CD4-positive, alpha-beta T cell (primary cell): ENCODE results near the gene CC2D2A. TPM values are rescaled to one million over a fixed set of nuclear protein-coding genes. Genes with fewer than 3 reads are reported as not detected.

Experiments used
- ATAC-seq: fragments of 200-7000 bp; cut with Tn5 transposase; one replicate; pipeline ENCODE4 v1.10.0; 2022; ENCODE audit warnings: mild to moderate bottlenecking; ENCODE audit not compliant: poor library complexity
- CTCF ChIA-PET: fragments of 350-600 bp; sonication (Branson Sonifier 250); formaldehyde crosslinking; loops from one replicate; lab custom pipeline; 2021; ENCODE audit warnings: antibody characterized with exemption, inconsistent platforms; lab: Charles Lee
- POLR2A ChIA-PET: fragments of 350-600 bp; sonication (Branson Sonifier 250); formaldehyde crosslinking; loops from one replicate; lab custom pipeline; 2021; ENCODE audit warnings: antibody characterized with exemption, inconsistent platforms; lab: Charles Lee
- DNase-seq, 14 experiments: peaks; one replicate each; pipeline ENCODE4 v3.0.0-alpha.2; 2013 to 2020; ENCODE audit warnings: mixed read lengths in 2 of 14
- H3K27ac ChIP-seq, 2 donors: one replicate each; pipeline versions ENCODE4 v1.5.1 to v1.7.0; 2013; ENCODE audit warnings: low read length in 2 of 2, low read depth in 1 of 2, mild to moderate bottlenecking in 1 of 2
- H3K27me3 ChIP-seq, 2 experiments: 1 replicate in 1 of 2; 2 replicates in 1 of 2; pipeline versions ENCODE4 v1.6.1 to v1.7.0; 2013; ENCODE audit warnings: low read length in 2 of 2, control low read depth in 1 of 2, mild to moderate bottlenecking in 1 of 2, moderate library complexity in 1 of 2; ENCODE audit not compliant: insufficient read depth in 2 of 2, control insufficient read depth in 1 of 2
- H3K36me3 ChIP-seq: one replicate; pipeline ENCODE4 v1.6.1; 2013; ENCODE audit warnings: low read length, control low read depth; ENCODE audit not compliant: insufficient read depth
- H3K4me1 ChIP-seq: one replicate; pipeline ENCODE4 v1.6.1; 2013; ENCODE audit warnings: low read length, control low read depth; ENCODE audit not compliant: insufficient read depth
- H3K4me3 ChIP-seq: one replicate; pipeline ENCODE4 v1.5.1; 2013; ENCODE audit warnings: mild to moderate bottlenecking, low read length, moderate library complexity
- H3K9me3 ChIP-seq, 2 experiments: 1 replicate in 1 of 2; 2 replicates in 1 of 2; pipeline versions ENCODE4 v1.6.1 to v1.7.0; 2013; ENCODE audit warnings: low read length in 2 of 2, mild to moderate bottlenecking in 2 of 2, control low read depth in 1 of 2, moderate library complexity in 1 of 2; ENCODE audit not compliant: control insufficient read depth in 1 of 2, insufficient read depth in 1 of 2
- H3K27ac Mint-ChIP-seq: one replicate; pipeline ENCODE4 v1.8.0; 2020; ENCODE audit warnings: mixed read lengths
- H3K27me3 Mint-ChIP-seq: one replicate; pipeline ENCODE4 v1.8.0; 2021; ENCODE audit warnings: mixed read lengths
- H3K36me3 Mint-ChIP-seq: one replicate; pipeline ENCODE4 v1.8.0; 2021; ENCODE audit warnings: low read depth, mixed read lengths
- H3K4me1 Mint-ChIP-seq: one replicate; pipeline ENCODE4 v1.8.0; 2021; ENCODE audit warnings: low read depth, mixed read lengths
- H3K4me3 Mint-ChIP-seq: one replicate; pipeline ENCODE4 v1.8.0; 2020; ENCODE audit warnings: mild to moderate bottlenecking, mixed read lengths
- H3K9me3 Mint-ChIP-seq: one replicate; pipeline ENCODE4 v1.8.0; 2020; ENCODE audit warnings: mixed read lengths
- intact Hi-C, 2 experiments: fragments of 100-400 bp; cut with DNase I in 1 of 2; cut with micrococcal nuclease in 1 of 2; formaldehyde crosslinking; loops; one replicate each; pipeline versions ENCODE4 v1.15.1 to v1.9.0; 2023 to 2025; cut with DNase I, micrococcal nuclease
- total RNA-seq, 174 experiments: library from RNA in 2 of 174; stranded (reverse) in 2 of 174; gene quantifications; one replicate each; pipeline ENCODE4 v1.2.3 and lab custom pipeline; 2021 to 2026
- TF ChIP-seq, protein P1 (sequence below): fragments of 200-600 bp; IDR thresholded peaks from one replicate; pipeline ENCODE4 v1.8.0; 2022; ENCODE audit warnings: antibody characterized with exemption, mild to moderate bottlenecking

The CC2D2A gene
- total RNA-seq, 2 experiments from 2014 or later = not detected

DNA sequence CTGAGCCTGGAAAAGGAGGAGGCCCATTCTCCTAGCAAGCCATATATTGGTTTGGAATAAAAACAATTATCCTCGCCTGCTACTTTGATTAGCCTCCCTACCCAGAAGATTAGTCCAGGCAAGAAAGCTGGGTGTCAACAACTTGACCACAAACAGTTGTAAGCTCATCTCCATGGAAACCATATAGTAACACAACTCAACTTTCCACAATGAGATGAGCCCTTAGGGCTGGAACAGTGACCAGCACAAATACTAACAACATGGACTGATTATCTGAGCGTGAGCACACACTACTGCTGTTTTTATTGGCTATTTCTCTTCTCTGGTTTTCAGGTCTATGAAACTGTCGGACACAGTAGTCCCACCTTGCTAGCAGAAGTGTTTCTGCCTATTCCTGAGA lies 80.8 kb downstream of the CC2D2A start:
- DNase-seq (no peak), ATAC-seq (no peak)
- no peaks in the 10 kb centered on the region for H3K9me3 ChIP-seq
- Mint-ChIP-seq H3K27ac (no peak overlapping the region), H3K9me3 (no peaks in the 10 kb centered on the region), H3K4me1 (peaks cover 5% of the 10 kb centered on the region), H3K27me3 (no peaks in the 10 kb centered on the region), H3K36me3 (no peaks in the 10 kb centered on the region), H3K4me3 (no peak overlapping the region)
- H3K4me1 ChIP-seq = peaks cover 2% of the 10 kb centered on the region
- no peak overlapping the region for H3K27ac ChIP-seq
- POLR2A ChIA-PET = no interaction called here
- intact Hi-C loops = no loop called here
- CTCF ChIA-PET = no interaction called here
- no peaks in the 10 kb centered on the region for H3K36me3 ChIP-seq
- H3K4me3 ChIP-seq = no peak overlapping the region
- H3K27me3 ChIP-seq = no peaks in the 10 kb centered on the region
- TF ChIP-seq, protein P1, sequence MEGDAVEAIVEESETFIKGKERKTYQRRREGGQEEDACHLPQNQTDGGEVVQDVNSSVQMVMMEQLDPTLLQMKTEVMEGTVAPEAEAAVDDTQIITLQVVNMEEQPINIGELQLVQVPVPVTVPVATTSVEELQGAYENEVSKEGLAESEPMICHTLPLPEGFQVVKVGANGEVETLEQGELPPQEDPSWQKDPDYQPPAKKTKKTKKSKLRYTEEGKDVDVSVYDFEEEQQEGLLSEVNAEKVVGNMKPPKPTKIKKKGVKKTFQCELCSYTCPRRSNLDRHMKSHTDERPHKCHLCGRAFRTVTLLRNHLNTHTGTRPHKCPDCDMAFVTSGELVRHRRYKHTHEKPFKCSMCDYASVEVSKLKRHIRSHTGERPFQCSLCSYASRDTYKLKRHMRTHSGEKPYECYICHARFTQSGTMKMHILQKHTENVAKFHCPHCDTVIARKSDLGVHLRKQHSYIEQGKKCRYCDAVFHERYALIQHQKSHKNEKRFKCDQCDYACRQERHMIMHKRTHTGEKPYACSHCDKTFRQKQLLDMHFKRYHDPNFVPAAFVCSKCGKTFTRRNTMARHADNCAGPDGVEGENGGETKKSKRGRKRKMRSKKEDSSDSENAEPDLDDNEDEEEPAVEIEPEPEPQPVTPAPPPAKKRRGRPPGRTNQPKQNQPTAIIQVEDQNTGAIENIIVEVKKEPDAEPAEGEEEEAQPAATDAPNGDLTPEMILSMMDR = no peak

DNA sequence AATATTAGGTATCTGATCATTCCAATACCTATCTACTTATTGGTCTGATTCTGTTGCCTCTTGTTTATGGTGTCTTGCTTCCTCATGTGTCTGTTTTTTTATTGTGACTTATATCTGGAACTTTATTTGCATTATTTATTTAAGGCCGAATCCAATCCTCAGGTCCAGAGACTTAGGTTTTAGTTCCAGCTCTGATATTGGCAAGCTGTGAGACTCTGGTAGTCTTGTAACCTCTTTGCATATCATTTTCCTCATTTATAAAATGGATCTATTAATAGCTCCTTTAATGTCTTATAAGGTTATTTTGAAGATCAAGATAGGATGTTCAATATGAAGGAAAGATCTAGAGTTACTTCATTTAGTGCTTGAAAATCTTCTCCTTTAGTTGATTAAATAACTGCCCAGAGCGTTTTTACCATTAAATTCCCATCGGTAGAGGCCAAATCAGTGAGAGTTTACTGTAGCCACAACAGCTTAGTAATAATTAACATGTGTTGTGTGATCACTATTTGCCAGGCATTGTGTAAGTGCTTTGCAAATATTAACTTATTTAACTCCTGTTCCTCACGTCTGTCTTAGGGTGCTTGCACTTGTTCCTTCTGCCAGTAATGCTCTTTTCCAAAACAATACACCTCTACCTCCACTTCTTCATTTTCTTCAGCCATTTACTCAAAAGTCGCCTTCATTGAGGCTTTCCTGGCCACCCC lies 82.2 kb downstream of the CC2D2A start:
- no peaks in the 10 kb centered on the region for H3K27me3 Mint-ChIP-seq
- H3K27me3 ChIP-seq = no peaks in the 10 kb centered on the region
- peaks cover 5% of the 10 kb centered on the region for H3K4me1 Mint-ChIP-seq
- CTCF ChIA-PET = interaction anchor here (1.0 kb wide), 1 partner anchor 21 kb away, joined by 3 read pairs; no protein-coding TSS in a partner anchor
- H3K27ac ChIP-seq = no peak overlapping the region
- no peak overlapping the region for H3K4me3 Mint-ChIP-seq
- H3K4me3 ChIP-seq = no peak overlapping the region
- ATAC-seq (no peak), DNase-seq (no peak)
- no peak overlapping the region for H3K27ac Mint-ChIP-seq
- TF ChIP-seq, protein P1 = no peak
- H3K36me3 Mint-ChIP-seq = no peaks in the 10 kb centered on the region
- H3K36me3 ChIP-seq = no peaks in the 10 kb centered on the region
- peaks cover 2% of the 10 kb centered on the region for H3K4me1 ChIP-seq
- no peaks in the 10 kb centered on the region for H3K9me3 ChIP-seq
- POLR2A ChIA-PET = no interaction called here
- intact Hi-C loops = no loop called here
- no peaks in the 10 kb centered on the region for H3K9me3 Mint-ChIP-seq

DNA sequence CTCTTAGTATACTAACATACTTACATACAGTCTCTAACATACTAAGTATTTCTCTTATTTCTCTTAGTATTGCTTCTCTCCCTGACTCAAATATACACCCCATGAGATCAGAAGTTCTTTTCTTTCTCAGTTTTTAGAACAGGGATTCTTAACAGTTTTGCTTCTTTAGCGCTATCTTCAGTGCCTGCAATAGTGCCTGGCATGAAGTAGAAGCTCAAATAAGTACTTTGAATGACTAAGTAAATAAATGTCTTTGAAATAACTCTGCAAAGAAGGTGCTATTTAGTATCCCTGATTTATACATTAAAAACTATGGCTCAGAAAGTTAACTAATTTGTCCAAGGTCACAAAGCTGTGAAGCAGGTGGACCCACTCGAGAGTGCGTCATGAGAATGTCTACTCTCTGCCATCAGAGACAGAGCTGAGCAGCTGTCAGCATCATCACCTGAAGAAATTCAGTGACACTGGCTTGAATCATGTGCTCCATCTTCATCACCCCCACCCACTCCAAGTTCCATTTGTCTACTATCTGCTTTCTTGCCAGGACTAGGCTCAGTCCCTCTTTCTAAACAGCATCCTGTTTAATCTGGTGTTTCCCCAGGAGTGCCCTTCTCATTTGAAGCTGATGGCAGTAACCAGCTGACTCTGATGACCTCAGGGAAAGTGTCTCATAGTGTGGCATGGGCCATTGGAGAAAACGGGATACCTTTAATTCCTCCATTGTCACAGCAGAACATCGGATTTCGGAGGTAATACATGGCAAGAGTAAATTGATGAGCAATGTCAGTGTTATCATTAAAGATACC lies 83.1 kb downstream of the CC2D2A start:
- H3K4me1 Mint-ChIP-seq = no peaks in the 10 kb centered on the region

More for the DNA sequence above, 83.1 kb downstream of the CC2D2A start:
- ATAC-seq (no peak), DNase-seq (no peak)
- Mint-ChIP-seq H3K27me3 (no peaks in the 10 kb centered on the region), H3K36me3 (no peaks in the 10 kb centered on the region), H3K27ac (no peak overlapping the region), H3K9me3 (no peaks in the 10 kb centered on the region), H3K4me3 (no peak overlapping the region)
- Histone ChIP-seq H3K27me3 (no peaks in the 10 kb centered on the region), H3K4me1 (no peaks in the 10 kb centered on the region), H3K27ac (no peak overlapping the region), H3K36me3 (no peaks in the 10 kb centered on the region), H3K9me3 (no peaks in the 10 kb centered on the region), H3K4me3 (no peak overlapping the region)
- TF ChIP-seq, protein P1 = no peak
- ChIA-PET POLR2A (no interaction called here), CTCF (interaction anchor here (1.0 kb wide), 1 partner anchor 20 kb away, joined by 3 read pairs; no protein-coding TSS in a partner anchor)
- intact Hi-C loops = no loop called here
